Stimulated activated CD8-positive, alpha-beta memory T cell treated with anti-CD3 and anti-CD28 coated beads, Interleukin-12 subunit alpha, Interleukin-12 subunit beta, amount 100 ng/mL, for 24 hours (primary cell): ENCODE results near the gene KASH5.

Source experiments
- DNase-seq: peaks from one replicate; pipeline ENCODE4 v3.0.0-alpha.2; 2020; ENCODE audit errors: extremely low read depth

The KASH5 gene

GRCh38 chr19:49421039-49421877 is 33.2 kb downstream of the KASH5 start:
- DNase-seq, result no peak

- no peak for DNase-seq
Measured at GRCh38 chr19:49421878-49422202, 33.8 kb downstream of the KASH5 start.

- no peak for DNase-seq
Measured at GRCh38 chr19:49422407-49423070, 34.5 kb downstream of the KASH5 start.

- no peak for DNase-seq
Measured at GRCh38 chr19:49423071-49423984, 35.3 kb downstream of the KASH5 start, which contains the start of gene PTH2. TSS of gene PTH2 (minus strand) at chr19:49423441. CDS start at chr19:49423339, 102 bp downstream.

GRCh38 chr19:49423985-49424303 is 35.9 kb downstream of the KASH5 start:
- DNase-seq, result no peak

- DNase-seq, result no peak
Measured at GRCh38 chr19:49425178-49425577, 37.1 kb downstream of the KASH5 start, which contains the start of gene GFY. TSS of gene GFY (plus strand) at chr19:49425388. CDS start at chr19:49426431, 1,043 bp downstream.

GRCh38 chr19:49425922-49426592 is 38.0 kb downstream of the KASH5 start:
- DNase-seq, result no peak

GRCh38 chr19:49427339-49427738 is 39.3 kb downstream of the KASH5 start:
- no peak for DNase-seq

GRCh38 chr19:49427855-49428546 is 40.0 kb downstream of the KASH5 start:
- no peak for DNase-seq

GRCh38 chr19:49428547-49429451 is 40.8 kb downstream of the KASH5 start:
- no peak for DNase-seq

- no peak for DNase-seq
Measured at GRCh38 chr19:49430172-49430677, 42.2 kb downstream of the KASH5 start.

GRCh38 chr19:49430678-49431329 is 42.8 kb downstream of the KASH5 start:
- no peak for DNase-seq

- DNase-seq, result no peak
Measured at GRCh38 chr19:49431330-49431749, 43.3 kb downstream of the KASH5 start.

- no peak for DNase-seq
Measured at GRCh38 chr19:49432141-49433073, 44.4 kb downstream of the KASH5 start.

GRCh38 chr19:49433240-49433901 is 45.3 kb downstream of the KASH5 start:
- DNase-seq, result no peak

- DNase-seq, result no peak
Measured at GRCh38 chr19:49434907-49435583, 47.0 kb downstream of the KASH5 start.

- DNase-seq, result no peak
Measured at GRCh38 chr19:49435670-49436069, 47.6 kb downstream of the KASH5 start.
